ENCODE data around the gene OSBPL9. TPM values are rescaled to one million over a fixed set of nuclear protein-coding genes. Genes with fewer than 3 reads are reported as not detected.

The OSBPL9 gene
- total and polyA plus RNA-seq, 2 experiments from 2014 or later: 82.7 to 102 TPM

- Histone ChIP-seq H3K36me3 (ENCODE audit: insufficient read depth) (no peaks in the 10 kb centered on the region), H3K27ac (ENCODE audit: low read depth) (no peak overlapping the region), H3K4me3 (no peak overlapping the region), H3K9me2 (ENCODE audit: insufficient read depth) (peaks cover 5% of the 10 kb centered on the region; the same call in 1 of the 2 replicates), H3K27me3 (ENCODE audit: insufficient read depth) (no peaks in the 10 kb centered on the region), H3K4me2 (no peak overlapping the region), H3K4me1 (ENCODE audit: insufficient read depth) (no peaks in the 10 kb centered on the region), H4K20me1 (replicated peaks; ENCODE audit: insufficient read depth) (no peaks in the 10 kb centered on the region), H2AFZ (peak overlapping the region; percentile 66; the same call in 1 of the 2 replicates), H3K79me2 (replicated peaks; ENCODE audit: insufficient read depth) (no peaks in the 10 kb centered on the region), H3F3A (replicated peaks; ENCODE audit: low read depth) (no peaks in the 10 kb centered on the region)
- ATAC-seq: no peak
- TF ChIP-seq STAT1 (IDR thresholded peaks at IDR 0.05; ENCODE audit: unreplicated experiment) (no peak), REST (IDR thresholded peaks at IDR 0.05; ENCODE audit: unreplicated experiment) (no peak), NANOG (IDR thresholded peaks at IDR 0.05; ENCODE audit: borderline replicate concordance) (no peak), JUNB (IDR thresholded peaks at IDR 0.05; ENCODE audit: unreplicated experiment) (no peak), EZH2 (IDR thresholded peaks at IDR 0.05; ENCODE audit: low read depth, unreplicated experiment) (no peak), POLR2AphosphoS5 (IDR thresholded peaks at IDR 0.05; ENCODE audit: low read depth) (no peak), CTCF (conservative IDR thresholded peaks at IDR 0.05; ENCODE audit: low read depth in 2 of 2) (no peak), EZH2phosphoT487 (IDR thresholded peaks at IDR 0.05; ENCODE audit: unreplicated experiment) (no peak), ZNF114 (CRISPR knock-in tag; IDR thresholded peaks at IDR 0.05) (no peak), ZNF462 (CRISPR knock-in tag; IDR thresholded peaks at IDR 0.05) (no peak), CREB1 (CRISPR knock-in tag; IDR thresholded peaks at IDR 0.05; ENCODE audit: low read depth) (no peak), ZNF331 (CRISPR knock-in tag; IDR thresholded peaks at IDR 0.05; ENCODE audit: low read depth) (no peak)
- TF ChIP-seq, protein P1, sequence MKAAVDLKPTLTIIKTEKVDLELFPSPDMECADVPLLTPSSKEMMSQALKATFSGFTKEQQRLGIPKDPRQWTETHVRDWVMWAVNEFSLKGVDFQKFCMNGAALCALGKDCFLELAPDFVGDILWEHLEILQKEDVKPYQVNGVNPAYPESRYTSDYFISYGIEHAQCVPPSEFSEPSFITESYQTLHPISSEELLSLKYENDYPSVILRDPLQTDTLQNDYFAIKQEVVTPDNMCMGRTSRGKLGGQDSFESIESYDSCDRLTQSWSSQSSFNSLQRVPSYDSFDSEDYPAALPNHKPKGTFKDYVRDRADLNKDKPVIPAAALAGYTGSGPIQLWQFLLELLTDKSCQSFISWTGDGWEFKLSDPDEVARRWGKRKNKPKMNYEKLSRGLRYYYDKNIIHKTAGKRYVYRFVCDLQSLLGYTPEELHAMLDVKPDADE (IDR thresholded peaks at IDR 0.05): no peak
- Mint-ChIP-seq H3K4me3 (no peak overlapping the region), H3K9me3 (no peaks in the 10 kb centered on the region; the same call in 2 of the 3 replicates), H3K36me3 (ENCODE audit: low read depth) (no peaks in the 10 kb centered on the region), H3K27me3 (ENCODE audit: insufficient read depth, low read depth, poor library complexity) (peaks cover 5% of the 10 kb centered on the region), H3K4me1 (no peaks in the 10 kb centered on the region), H3K27ac (no peak overlapping the region)
- no peak for DNase-seq (ENCODE audit: low spot score)
Measured at GRCh38 chr1:51575406-51576084, 41.3 kb upstream of the OSBPL9 start.
